Cerebellar cortex (tissue), 1 donor: ENCODE data around the gene PRKCQ.
"Not testable (repeated sequence)": the region's sequence is repeated elsewhere in the genome, so short reads cannot be mapped to it uniquely, and the experiment has no call there.

Experiments used
- DNase-seq: peaks from one replicate; pipeline ENCODE4 v3.0.0-alpha.2; 2015; ENCODE audit warnings: low spot score

The PRKCQ gene

DNA sequence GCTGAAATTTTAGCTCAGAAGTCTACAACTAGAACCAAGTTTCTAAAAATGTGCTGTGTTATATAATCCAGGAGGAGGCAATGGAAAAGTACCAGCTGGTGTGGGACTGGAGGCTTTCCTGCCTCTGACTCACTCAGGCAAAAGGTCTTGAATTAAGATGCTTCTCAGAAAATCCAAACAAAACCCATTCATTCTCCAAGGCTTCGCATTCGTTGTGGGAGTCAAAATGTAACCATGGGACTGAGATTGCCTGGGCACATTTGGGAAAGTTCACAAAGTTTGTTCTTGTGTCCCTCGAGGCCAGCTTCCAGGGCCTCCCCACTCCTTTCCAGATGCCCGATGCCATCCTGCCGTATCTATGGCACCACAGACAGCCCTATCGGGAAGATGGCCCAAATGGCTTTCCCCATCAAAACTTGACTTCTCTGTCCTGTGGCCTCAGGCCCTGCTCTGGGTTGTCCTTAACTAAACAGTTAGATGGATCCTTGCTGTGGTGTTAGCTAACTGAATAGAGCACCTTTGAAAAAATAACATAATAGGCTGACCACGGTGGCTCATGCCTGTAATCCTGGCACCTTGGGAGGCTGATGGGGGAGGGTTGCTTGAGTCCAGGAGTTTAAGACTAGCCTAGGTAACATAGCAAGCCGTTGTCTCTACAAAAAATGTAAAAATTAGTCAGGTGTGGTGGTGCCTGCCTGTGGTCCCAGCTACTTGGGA is 196.8 kb downstream of the PRKCQ start:
- peak; percentile 56 for DNase-seq

DNA sequence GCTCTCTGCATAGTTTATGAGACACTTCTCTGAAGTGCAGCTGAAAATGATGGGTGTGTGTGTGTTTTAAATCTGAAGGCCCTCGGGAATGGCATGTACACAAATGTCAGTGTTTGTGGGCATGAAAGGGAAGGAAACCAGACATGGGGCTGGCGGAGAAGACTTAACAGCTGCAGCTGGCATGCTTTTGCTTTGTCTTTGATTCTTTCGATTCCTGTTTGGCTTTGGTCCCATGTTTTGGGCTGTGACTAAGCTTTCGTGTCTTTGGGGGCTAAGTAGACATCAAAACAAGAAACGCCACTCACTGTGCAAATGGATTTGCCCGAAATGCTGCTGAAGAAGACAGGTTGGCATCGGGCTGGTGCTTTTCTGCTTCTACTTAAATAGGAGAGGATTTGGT is 198.0 kb downstream of the PRKCQ start:
- no peak for DNase-seq

DNA sequence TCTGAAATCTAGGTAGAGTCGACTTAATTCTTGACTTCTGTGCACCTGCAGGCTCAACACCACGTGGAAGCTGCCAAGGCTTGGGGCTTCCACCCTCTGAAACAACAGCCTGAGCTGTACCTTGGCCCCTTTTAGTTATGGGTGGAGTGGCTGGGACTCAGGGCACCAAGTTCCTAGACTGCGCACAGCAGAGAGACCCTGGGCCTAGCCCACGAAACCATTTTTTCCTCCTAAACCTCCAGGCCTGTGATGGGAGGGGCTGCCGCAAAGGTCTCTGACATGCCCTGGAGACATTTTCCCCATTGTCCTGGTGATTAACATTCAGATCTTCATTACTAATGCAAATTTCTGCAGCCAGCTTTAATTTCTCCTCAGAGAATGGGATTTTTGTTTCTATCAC is 199.6 kb downstream of the PRKCQ start:
- DNase-seq, result not testable (repeated sequence)

DNA sequence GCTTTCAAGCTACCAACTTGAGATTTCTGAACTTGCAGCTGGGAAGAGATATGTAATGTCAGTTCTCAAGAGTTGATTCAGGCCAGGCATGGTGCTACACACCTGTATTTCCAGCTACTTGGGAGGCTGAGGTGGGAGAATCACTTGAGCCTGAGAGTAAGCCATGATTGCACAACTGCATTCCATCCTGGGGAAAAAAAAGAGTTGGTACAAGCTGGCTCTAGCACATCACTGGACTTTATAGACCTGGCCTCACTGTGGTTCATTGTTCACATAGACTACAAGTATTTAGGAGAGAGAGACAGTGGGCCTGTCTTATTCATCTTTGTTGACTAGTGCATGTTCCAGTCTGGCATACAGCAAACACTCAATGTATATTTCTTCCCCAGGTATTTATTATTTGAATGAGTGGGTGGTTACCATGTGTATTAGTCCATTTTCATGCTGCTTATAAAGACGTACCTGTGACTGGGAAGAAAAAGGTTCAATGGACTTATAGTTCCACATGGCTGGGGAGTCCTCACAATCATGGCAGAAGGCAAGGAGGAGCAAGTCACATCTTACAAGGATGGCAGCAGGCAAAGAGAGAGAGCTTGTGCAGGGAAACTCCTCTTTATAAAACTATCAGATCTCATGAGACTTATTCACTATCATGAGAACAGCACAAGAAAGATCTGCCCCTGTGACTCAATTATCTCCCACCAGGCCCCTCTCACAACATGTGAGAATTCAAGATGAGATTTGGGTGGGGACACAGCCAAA is 200.9 kb downstream of the PRKCQ start:
- DNase-seq, result no peak
